H1 (cell line): ENCODE data around the gene SEC14L3. TPM values are rescaled to one million over a fixed set of nuclear protein-coding genes. Genes with fewer than 3 reads are reported as not detected.
A peak's percentile ranks its signal among the peaks of the same experiment; 100 is the strongest.

Experiments
- CBX5 ChIP-seq: fragments of 300-800, 300-1000 bp; sonication (generic); IDR thresholded peaks from 2 replicates; pipeline ENCODE4 v1.7.1; 2016; ENCODE audit warnings: antibody characterized with exemption, low read length, low read depth
- CBX8 ChIP-seq: fragments of 300-800, 300-1000 bp; sonication (generic); IDR thresholded peaks from 2 replicates; pipeline ENCODE4 v1.7.1; 2016; ENCODE audit warnings: low read depth, low read length, borderline replicate concordance
- CHD2 ChIP-seq: IDR thresholded peaks from 2 replicates; pipeline ENCODE4 v1.6.1; 2012; ENCODE audit warnings: low read length, improper control_type of control experiment
- EGR1 ChIP-seq: IDR thresholded peaks from 2 replicates; pipeline ENCODE4 v1.6.1; 2011; ENCODE audit warnings: low read depth, low read length, borderline replicate concordance
- EP300 ChIP-seq, 2 experiments: IDR thresholded peaks; 1 replicate in 1 of 2; 2 replicates in 1 of 2; pipeline ENCODE4 v1.6.1; 2011 to 2012; ENCODE audit warnings: low read depth in 2 of 2, low read length in 2 of 2, mild to moderate bottlenecking in 2 of 2, borderline replicate concordance in 1 of 2, inconsistent platforms in 1 of 2, moderate library complexity in 1 of 2
- EZH2 ChIP-seq: fragments of 200-600 bp; sonication (generic); IDR thresholded peaks from 2 replicates; pipeline ENCODE4 v1.7.1; 2012; ENCODE audit warnings: low read depth, mild to moderate bottlenecking, moderate library complexity, low read length, inconsistent platforms; ENCODE audit not compliant: severe bottlenecking
- HDAC6 ChIP-seq: IDR thresholded peaks from one replicate; pipeline ENCODE4 v1.7.1; 2012; ENCODE audit warnings: low read depth, mild to moderate bottlenecking, inconsistent platforms, low read length, moderate library complexity
- JUND ChIP-seq: IDR thresholded peaks from 2 replicates; pipeline ENCODE4 v1.6.1; 2011; ENCODE audit warnings: mild to moderate bottlenecking, improper control_type of control experiment, low read length
- KDM1A ChIP-seq: fragments of 200-600, 300-600 bp; sonication (generic); IDR thresholded peaks from 2 replicates; pipeline ENCODE4 v1.7.1; 2016; ENCODE audit warnings: mild to moderate bottlenecking, low read length, borderline replicate concordance
- KDM4A ChIP-seq: IDR thresholded peaks from one replicate; pipeline ENCODE4 v1.7.1; 2012; ENCODE audit warnings: low read depth, mild to moderate bottlenecking, moderate library complexity, low read length, inconsistent platforms; ENCODE audit not compliant: severe bottlenecking
- KDM5A ChIP-seq: fragments of 200-600 bp; IDR thresholded peaks from 2 replicates; pipeline ENCODE4 v1.7.1; 2012; ENCODE audit warnings: mild to moderate bottlenecking, low read length, inconsistent platforms, mixed read lengths
- NRF1 ChIP-seq: IDR thresholded peaks from 2 replicates; pipeline ENCODE4 v1.6.1; 2011; ENCODE audit warnings: mild to moderate bottlenecking, low read depth, low read length, improper control_type of control experiment
- PHF8 ChIP-seq: fragments of 200-600 bp; sonication (generic); conservative IDR thresholded peaks from 2 replicates; pipeline ENCODE4 v1.7.1; 2012; ENCODE audit warnings: low read depth, mild to moderate bottlenecking, inconsistent platforms, low read length, moderate library complexity
- POLR2AphosphoS5 ChIP-seq: IDR thresholded peaks from 2 replicates; pipeline ENCODE4 v1.6.1; 2011; ENCODE audit warnings: low read depth, low read length
- POU5F1 ChIP-seq: IDR thresholded peaks from 2 replicates; pipeline ENCODE4 v1.6.1; 2011; ENCODE audit warnings: low read depth, mild to moderate bottlenecking, low read length, moderate library complexity
- RAD21 ChIP-seq, 2 experiments: IDR thresholded peaks in 1 of 2; conservative IDR thresholded peaks in 1 of 2; 2 replicates each; pipeline ENCODE4 v1.6.1; 2011; ENCODE audit warnings: low read depth in 2 of 2, low read length in 2 of 2, improper control_type of control experiment in 1 of 2, inconsistent platforms in 1 of 2, mild to moderate bottlenecking in 1 of 2, moderate library complexity in 1 of 2
- RXRA ChIP-seq: IDR thresholded peaks from 2 replicates; pipeline ENCODE4 v1.6.1; 2011; ENCODE audit warnings: low read depth, mild to moderate bottlenecking, low read length, moderate library complexity; ENCODE audit not compliant: insufficient read depth
- SIRT6 ChIP-seq: IDR thresholded peaks from one replicate; pipeline ENCODE4 v1.7.1; 2012; ENCODE audit warnings: low read length, inconsistent platforms
- SIX5 ChIP-seq: IDR thresholded peaks from 2 replicates; pipeline ENCODE4 v1.6.1; 2011; ENCODE audit warnings: mild to moderate bottlenecking, low read depth, low read length
- SP1 ChIP-seq: IDR thresholded peaks from 2 replicates; pipeline ENCODE4 v1.6.1; 2011; ENCODE audit warnings: low read depth, low read length
- SRF ChIP-seq: IDR thresholded peaks from 2 replicates; pipeline ENCODE4 v1.6.1; 2011; ENCODE audit warnings: mild to moderate bottlenecking, low read depth, low read length, moderate library complexity
- SUZ12 ChIP-seq: fragments of 200-600 bp; sonication (generic); IDR thresholded peaks from 2 replicates; pipeline ENCODE4 v1.6.1; 2012; ENCODE audit warnings: mild to moderate bottlenecking, inconsistent platforms, low read length, moderate library complexity, mixed read lengths
- TEAD4 ChIP-seq: IDR thresholded peaks from 2 replicates; pipeline ENCODE4 v1.6.1; 2012; ENCODE audit warnings: low read depth, low read length, inconsistent platforms, mixed read lengths
- YY1 ChIP-seq: IDR thresholded peaks from 2 replicates; pipeline ENCODE4 v1.6.1; 2011; ENCODE audit warnings: low read depth, mild to moderate bottlenecking, low read length
- polyA plus RNA-seq, 7 experiments: library from polyadenylated mRNA; depleted of rRNA in 3 of 7; stranded (reverse) in 5 of 7; unstranded in 2 of 7; fragments of >200 nt in 5 of 7; fragments of 200-250 nt in 2 of 7; gene quantifications; 1 replicate in 5 of 7; 2 replicates in 1 of 7; 4 replicates in 1 of 7; pipeline versions ENCODE4 v1.2.1 to v1.2.3, GENCODE V29; 2011 to 2013; ENCODE audit warnings: missing spikeins in 2 of 7, mixed read lengths in 2 of 7
- total RNA-seq: library from RNA; stranded (reverse); fragmentation: NEBNext Ultra II Directional; extraction: Animal tissue kit (Norgen Biotek cat#: 25700); gene quantifications from 2 replicates; pipeline ENCODE4 v1.2.1, GENCODE V29; 2021
- TF ChIP-seq, protein P1 (sequence below): IDR thresholded peaks from 2 replicates; pipeline ENCODE4 v1.6.1; 2012; ENCODE audit warnings: inconsistent platforms

SEC14L3 gene
- total and polyA plus RNA-seq, 2 of the 8 experiments (the other 6 are each of a cell fraction or from before 2014, with no cell fraction given): not detected

DNA sequence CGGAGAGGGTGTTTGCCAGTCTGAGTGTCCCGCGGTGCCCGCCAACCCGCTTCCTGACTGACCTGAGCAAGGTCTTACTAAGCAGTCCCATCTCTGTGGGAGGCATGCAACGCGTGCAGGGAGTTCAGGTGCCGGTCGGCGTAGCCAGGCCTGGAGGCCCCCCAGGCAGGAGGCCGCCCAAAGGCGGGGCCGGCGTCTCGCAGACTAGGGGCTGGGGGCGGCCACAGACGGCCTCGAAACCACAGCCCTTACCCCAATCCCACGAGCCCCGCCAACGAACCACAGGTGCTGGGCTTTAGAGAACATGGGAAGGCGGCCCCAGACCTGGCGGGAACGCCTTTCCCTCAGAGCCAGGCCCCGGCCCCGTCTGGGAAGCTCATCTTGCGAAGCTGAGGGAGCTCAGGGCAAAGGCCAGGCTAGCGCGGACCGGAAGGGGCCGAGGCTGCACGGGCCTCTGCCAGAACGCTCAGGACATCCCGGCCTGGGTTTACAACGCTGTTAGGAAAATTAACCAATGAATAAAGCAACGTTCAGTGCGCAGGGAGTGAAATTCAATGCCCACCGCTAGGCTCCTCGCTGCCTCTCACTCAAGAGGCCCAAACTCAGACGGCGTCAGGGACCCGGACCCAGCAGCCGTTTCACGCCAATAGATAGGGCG is 48.4 kb downstream of the SEC14L3 start (continued):
- TF ChIP-seq POLR2AphosphoS5 (peak; percentile 21), KDM4A (peak; percentile 65), SP1 (no peak), EZH2 (no peak), EGR1 (no peak), TEAD4 (no peak), SIX5 (no peak), CBX8 (no peak), PHF8 (peak; percentile 38; the same call in 1 of the 2 replicates), EP300 (IDR thresholded peaks at IDR 0.05; ENCODE audit: borderline replicate concordance in 1 of 2, low read depth in 2 of 2, low read length in 2 of 2) (no peak), JUND (no peak), SRF (no peak), KDM1A (no peak), SIRT6 (no peak), NRF1 (no peak), YY1 (no peak), POU5F1 (no peak), KDM5A (no peak), SUZ12 (0 out of 2 replicates have a peak, but pooled peaks have one; percentile 34), RAD21 (IDR thresholded peaks at IDR 0.05 in 1 of 2, conservative IDR thresholded peaks at IDR 0.05 in 1 of 2; ENCODE audit: low read depth in 2 of 2, low read length in 2 of 2) (no peak; a peak in 1 of 4 replicates), RXRA (no peak), CBX5 (no peak), CHD2 (no peak), HDAC6 (no peak)
- TF ChIP-seq, protein P1, sequence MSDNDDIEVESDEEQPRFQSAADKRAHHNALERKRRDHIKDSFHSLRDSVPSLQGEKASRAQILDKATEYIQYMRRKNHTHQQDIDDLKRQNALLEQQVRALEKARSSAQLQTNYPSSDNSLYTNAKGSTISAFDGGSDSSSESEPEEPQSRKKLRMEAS: peak; percentile 54
